Omental fat pad (tissue), 4 donors: ENCODE measurements around the gene PLXNA4. TPM values are rescaled to one million over a fixed set of nuclear protein-coding genes. Genes with fewer than 3 reads are reported as not detected.

Experiments used
- ATAC-seq: fragments of 150-250 bp; one replicate; pipeline ENCODE4 v1.9.1; 2016; ENCODE audit warnings: mild to moderate bottlenecking, moderate library complexity; ENCODE audit not compliant: low FRiP score
- DNase-seq: peaks from one replicate; pipeline ENCODE4 v3.0.0-alpha.2; 2019; ENCODE audit warnings: low spot score
- CTCF ChIP-seq, 3 donors: fragments of 450-650 bp; IDR thresholded peaks; one replicate each; pipeline ENCODE4 v1.5.1; 2016 to 2017; ENCODE audit warnings: antibody characterized with exemption in 3 of 3, mild to moderate bottlenecking in 3 of 3, moderate library complexity in 2 of 3
- total RNA-seq, 4 donors: library from RNA; depleted of rRNA; stranded (reverse); fragments of >200 nt; gene quantifications; one replicate each; pipeline ENCODE4 v1.1.0, GENCODE V29; 2016

PLXNA4 gene
- total RNA-seq, 4 donors from 2014 or later: 31.4 to 111 (median 41.9) TPM

DNA sequence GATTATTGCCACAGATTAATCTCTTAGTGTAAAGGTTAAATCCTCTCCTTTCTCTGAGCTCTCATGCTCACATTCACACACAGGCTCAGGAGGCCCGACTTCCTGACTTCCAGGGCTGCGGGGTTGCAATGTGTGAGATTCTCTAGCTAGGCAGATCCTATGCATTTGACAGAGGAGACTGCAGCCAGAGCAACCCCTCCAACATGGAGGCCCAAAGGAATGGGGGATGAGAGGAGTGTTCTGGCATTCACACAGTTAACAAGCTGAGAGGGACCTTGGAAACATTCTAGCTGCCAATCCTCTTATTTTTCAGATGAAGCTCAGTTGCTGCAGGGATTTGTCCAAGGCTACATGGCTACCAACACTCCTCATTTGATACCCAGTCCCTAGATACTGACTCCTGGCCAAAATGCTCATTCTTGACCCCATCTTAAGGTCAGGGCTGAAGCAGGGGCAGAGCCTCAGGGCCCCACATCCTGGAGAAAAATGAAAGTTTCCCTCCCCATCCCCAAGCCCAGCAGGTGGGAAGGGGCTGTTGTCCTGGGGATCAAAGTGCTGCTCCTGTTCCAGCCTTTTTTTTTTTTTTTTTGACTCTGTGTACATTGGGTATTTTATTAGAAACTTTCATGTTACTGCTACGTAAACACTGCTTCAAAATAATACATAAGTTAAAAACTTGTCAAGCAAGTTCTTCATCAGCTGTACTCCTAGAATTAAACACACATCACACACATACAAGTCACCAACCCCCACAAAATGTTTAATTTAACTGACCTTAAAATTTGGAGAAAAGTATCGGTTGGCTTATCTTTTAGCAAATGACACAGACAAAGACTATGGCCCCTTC, 325.6 kb downstream of the PLXNA4 start:
- no peak for TF ChIP-seq CTCF (IDR thresholded peaks at IDR 0.05)
- no peak for ATAC-seq
- no peak for DNase-seq

DNA sequence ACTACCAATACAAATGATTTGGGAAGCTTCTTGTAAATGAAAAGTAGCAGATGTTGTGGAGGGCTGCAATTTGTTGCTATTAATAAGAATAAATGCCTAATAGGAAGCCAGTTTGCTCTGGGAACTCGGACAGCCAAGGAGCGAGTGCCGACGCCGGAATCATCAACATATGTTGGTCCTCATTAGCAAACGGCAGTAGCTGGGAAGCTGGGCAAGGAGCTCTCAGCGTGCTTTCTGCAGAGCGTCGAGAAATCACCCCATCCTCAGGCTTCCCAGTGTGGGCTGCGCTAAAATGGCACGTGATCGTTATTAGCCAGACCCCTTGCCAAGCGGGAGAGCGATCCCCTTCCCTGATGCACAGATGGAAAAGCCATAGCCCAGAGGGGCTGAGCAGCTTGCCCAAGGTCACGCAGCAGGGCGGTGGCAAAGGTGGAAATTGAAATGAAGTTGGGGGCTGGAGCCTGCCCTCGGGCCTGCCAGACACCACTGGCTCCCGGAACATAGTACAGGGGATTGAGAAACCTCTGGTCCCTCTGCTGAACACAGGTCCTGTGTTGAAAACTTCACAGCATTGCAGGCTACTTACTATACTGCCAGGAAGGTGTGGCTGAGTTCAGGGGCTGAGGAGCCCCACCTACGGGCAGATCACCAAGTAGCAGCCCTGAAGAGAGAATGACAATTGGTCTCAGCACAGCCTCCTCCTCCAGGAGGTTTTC, 326.9 kb downstream of the PLXNA4 start:
- no peak for DNase-seq
- ATAC-seq: no peak
- no peak for TF ChIP-seq CTCF (IDR thresholded peaks at IDR 0.05)

DNA sequence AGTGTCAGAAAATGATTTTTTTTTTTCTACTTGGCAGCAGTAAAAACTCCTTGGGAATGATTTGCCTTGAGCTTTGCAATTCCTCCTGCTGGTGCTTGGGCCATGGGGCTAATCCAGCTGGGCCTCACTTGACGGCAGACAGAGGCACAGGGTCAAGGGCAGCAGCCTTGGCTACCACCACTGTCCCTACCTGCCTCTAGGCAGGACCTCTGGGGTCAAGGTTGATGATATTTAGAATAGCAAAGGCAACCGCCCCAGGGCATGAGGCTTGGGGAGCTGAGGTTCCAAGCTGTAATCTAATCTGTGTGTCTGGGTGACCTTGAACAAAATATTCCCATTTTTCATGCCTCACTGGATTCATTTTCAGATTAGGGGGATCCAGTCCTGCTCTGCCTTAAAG, 327.4 kb downstream of the PLXNA4 start:
- no peak for TF ChIP-seq CTCF (IDR thresholded peaks at IDR 0.05)
- DNase-seq (no peak), ATAC-seq (no peak)

- DNase-seq (no peak), ATAC-seq (no peak)
- TF ChIP-seq CTCF (IDR thresholded peaks at IDR 0.05): no peak
Measured at GRCh38 chr7:132247995-132248618, 328.2 kb downstream of the PLXNA4 start.

DNA sequence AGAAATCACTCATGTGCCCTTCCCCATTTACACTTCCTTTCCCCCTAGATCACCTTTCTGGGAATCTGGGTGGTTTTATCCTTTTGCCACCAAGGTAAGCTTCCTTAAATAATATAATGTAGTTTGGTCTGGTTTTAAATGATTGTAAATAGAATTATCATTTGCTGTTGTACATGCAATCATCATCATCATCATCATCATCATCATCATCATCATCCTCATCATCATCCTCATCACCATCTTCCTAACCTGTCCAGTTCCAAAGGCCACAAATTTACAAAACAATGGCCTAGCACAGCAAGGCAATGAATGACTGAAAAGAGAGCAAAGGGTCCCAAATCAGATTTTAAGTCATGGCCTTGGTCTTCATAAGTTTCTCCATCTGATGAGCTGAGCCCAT, 329.7 kb downstream of the PLXNA4 start:
- DNase-seq (no peak), ATAC-seq (no peak)
- TF ChIP-seq CTCF (IDR thresholded peaks at IDR 0.05): no peak

- TF ChIP-seq CTCF (IDR thresholded peaks at IDR 0.05): no peak
- DNase-seq: no peak
- ATAC-seq: no peak
Measured at GRCh38 chr7:132245539-132245938, 330.7 kb downstream of the PLXNA4 start.
